ENCODE results near the gene SPATA7.

DNA sequence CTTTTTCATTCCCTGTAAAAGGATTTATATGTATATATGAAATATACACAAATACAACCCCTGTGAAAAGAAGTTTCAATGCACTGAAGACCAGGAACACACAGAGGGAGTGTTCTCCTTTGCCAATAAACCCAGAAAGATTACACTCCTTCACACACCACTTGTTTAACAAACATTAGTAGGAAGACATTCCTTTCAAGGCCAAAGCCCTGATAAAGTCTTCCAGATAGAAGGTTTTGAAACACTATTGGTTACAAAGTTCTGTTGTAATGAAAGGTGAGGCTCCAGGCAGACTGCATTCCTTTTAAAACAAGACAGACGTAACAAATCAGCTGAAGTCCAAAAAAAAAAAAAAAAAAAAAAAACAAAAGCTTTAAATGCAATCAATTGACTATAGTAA lies 88.3 kb downstream of the SPATA7 start:
- TF ChIP-seq, protein P1, sequence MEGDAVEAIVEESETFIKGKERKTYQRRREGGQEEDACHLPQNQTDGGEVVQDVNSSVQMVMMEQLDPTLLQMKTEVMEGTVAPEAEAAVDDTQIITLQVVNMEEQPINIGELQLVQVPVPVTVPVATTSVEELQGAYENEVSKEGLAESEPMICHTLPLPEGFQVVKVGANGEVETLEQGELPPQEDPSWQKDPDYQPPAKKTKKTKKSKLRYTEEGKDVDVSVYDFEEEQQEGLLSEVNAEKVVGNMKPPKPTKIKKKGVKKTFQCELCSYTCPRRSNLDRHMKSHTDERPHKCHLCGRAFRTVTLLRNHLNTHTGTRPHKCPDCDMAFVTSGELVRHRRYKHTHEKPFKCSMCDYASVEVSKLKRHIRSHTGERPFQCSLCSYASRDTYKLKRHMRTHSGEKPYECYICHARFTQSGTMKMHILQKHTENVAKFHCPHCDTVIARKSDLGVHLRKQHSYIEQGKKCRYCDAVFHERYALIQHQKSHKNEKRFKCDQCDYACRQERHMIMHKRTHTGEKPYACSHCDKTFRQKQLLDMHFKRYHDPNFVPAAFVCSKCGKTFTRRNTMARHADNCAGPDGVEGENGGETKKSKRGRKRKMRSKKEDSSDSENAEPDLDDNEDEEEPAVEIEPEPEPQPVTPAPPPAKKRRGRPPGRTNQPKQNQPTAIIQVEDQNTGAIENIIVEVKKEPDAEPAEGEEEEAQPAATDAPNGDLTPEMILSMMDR (IDR thresholded peaks at IDR 0.05), result no peak
- no peak for TF ChIP-seq ZFX (IDR thresholded peaks at IDR 0.05; ENCODE audit: borderline replicate concordance)
